Breast epithelium (tissue), 3 donors: ENCODE results near the gene ENOSF1.

Experiments
- CTCF ChIP-seq, 3 donors: fragments of 450-650 bp; IDR thresholded peaks; one replicate each; pipeline ENCODE4 v1.5.1; 2016 to 2017; ENCODE audit warnings: antibody characterized with exemption in 3 of 3, mild to moderate bottlenecking in 3 of 3, moderate library complexity in 3 of 3
- POLR2A ChIP-seq: fragments of 450-650 bp; IDR thresholded peaks from one replicate; pipeline ENCODE4 v1.6.1; 2016; ENCODE audit warnings: antibody characterized with exemption, mild to moderate bottlenecking, moderate library complexity

GRCh38 chr18:678482-679182 lies 33.8 kb downstream of the ENOSF1 start:
- TF ChIP-seq CTCF (IDR thresholded peaks at IDR 0.05), result no peak
- no peak for TF ChIP-seq POLR2A
